ENCODE results near the gene TMEM131. TPM values are rescaled to one million over a fixed set of nuclear protein-coding genes. Genes with fewer than 3 reads are reported as not detected.

TMEM131 gene
- total and polyA plus RNA-seq, 9 donors, result 25.4 to 54.7 (median 41.6) TPM

- no peaks in the 10 kb centered on the region for H3K27me3 ChIP-seq (ENCODE audit: control insufficient read depth, insufficient read depth, low read length)
- no peaks in the 10 kb centered on the region for H3K9me3 ChIP-seq (replicated peaks; ENCODE audit: control insufficient read depth, low read depth, low read length)
- DNase-seq, result no peak
- H3K36me3 ChIP-seq (ENCODE audit: control insufficient read depth, insufficient read depth, low read length), result no peaks in the 10 kb centered on the region
- H3K27ac ChIP-seq (ENCODE audit: low read length), result no peak overlapping the region
- no peak overlapping the region for H3K4me3 ChIP-seq (ENCODE audit: low read length)
- WGBS (ENCODE audit: insufficient coverage), result 96% methylated on average over 9 of the region's 9 CpGs
- H3K4me1 ChIP-seq (ENCODE audit: control insufficient read depth, insufficient read depth, low read length), result peaks cover 18% of the 10 kb centered on the region
Observed at GRCh38 chr2:97738179-97739019, 257.3 kb downstream of the TMEM131 start.

GRCh38 chr2:97737421-97738178 lies 258.1 kb downstream of the TMEM131 start:
- Histone ChIP-seq H3K27me3 (ENCODE audit: control insufficient read depth, insufficient read depth, low read length) (no peaks in the 10 kb centered on the region), H3K4me1 (ENCODE audit: control insufficient read depth, insufficient read depth, low read length) (peaks cover 18% of the 10 kb centered on the region), H3K27ac (ENCODE audit: low read length) (no peak overlapping the region), H3K4me3 (ENCODE audit: low read length) (no peak overlapping the region), H3K9me3 (replicated peaks; ENCODE audit: control insufficient read depth, low read depth, low read length) (no peaks in the 10 kb centered on the region), H3K36me3 (ENCODE audit: control insufficient read depth, insufficient read depth, low read length) (no peaks in the 10 kb centered on the region)
- DNase-seq, result no peak
- WGBS (ENCODE audit: insufficient coverage), result 89% methylated on average over 25 of the region's 32 CpGs

- Histone ChIP-seq H3K27ac (ENCODE audit: low read length) (no peak overlapping the region), H3K4me1 (ENCODE audit: control insufficient read depth, insufficient read depth, low read length) (peaks cover 16% of the 10 kb centered on the region), H3K9me3 (replicated peaks; ENCODE audit: control insufficient read depth, low read depth, low read length) (no peaks in the 10 kb centered on the region), H3K4me3 (ENCODE audit: low read length) (no peak overlapping the region), H3K36me3 (ENCODE audit: control insufficient read depth, insufficient read depth, low read length) (no peaks in the 10 kb centered on the region), H3K27me3 (ENCODE audit: control insufficient read depth, insufficient read depth, low read length) (no peaks in the 10 kb centered on the region)
- WGBS (ENCODE audit: insufficient coverage), result 80% methylated on average over 20 of the region's 20 CpGs
- no peak for DNase-seq
Observed at GRCh38 chr2:97736608-97737330, 259.0 kb downstream of the TMEM131 start.

- Histone ChIP-seq H3K27me3 (ENCODE audit: control insufficient read depth, insufficient read depth, low read length) (no peaks in the 10 kb centered on the region), H3K4me1 (ENCODE audit: control insufficient read depth, insufficient read depth, low read length) (peaks cover 21% of the 10 kb centered on the region), H3K9me3 (replicated peaks; ENCODE audit: control insufficient read depth, low read depth, low read length) (no peaks in the 10 kb centered on the region), H3K27ac (ENCODE audit: low read length) (no peak overlapping the region), H3K36me3 (ENCODE audit: control insufficient read depth, insufficient read depth, low read length) (no peaks in the 10 kb centered on the region), H3K4me3 (ENCODE audit: low read length) (no peak overlapping the region)
- WGBS (ENCODE audit: insufficient coverage), result 91% methylated on average over 2 of the region's 4 CpGs
- DNase-seq, result no peak
Observed at GRCh38 chr2:97736185-97736584, 259.6 kb downstream of the TMEM131 start.

GRCh38 chr2:97735161-97735561 lies 260.6 kb downstream of the TMEM131 start:
- no peak overlapping the region for H3K27ac ChIP-seq (ENCODE audit: low read length)
- peaks cover 16% of the 10 kb centered on the region for H3K4me1 ChIP-seq (ENCODE audit: control insufficient read depth, insufficient read depth, low read length)
- H3K4me3 ChIP-seq (ENCODE audit: low read length), result no peak overlapping the region
- H3K27me3 ChIP-seq (ENCODE audit: control insufficient read depth, insufficient read depth, low read length), result no peaks in the 10 kb centered on the region
- H3K36me3 ChIP-seq (ENCODE audit: control insufficient read depth, insufficient read depth, low read length), result no peaks in the 10 kb centered on the region
- DNase-seq, result no peak
- peaks cover 4% of the 10 kb centered on the region for H3K9me3 ChIP-seq (replicated peaks; ENCODE audit: control insufficient read depth, low read depth, low read length)
- WGBS (ENCODE audit: insufficient coverage), result 91% methylated on average over 27 of the region's 29 CpGs

- Histone ChIP-seq H3K4me1 (ENCODE audit: control insufficient read depth, insufficient read depth, low read length) (peaks cover 16% of the 10 kb centered on the region), H3K4me3 (ENCODE audit: low read length) (no peak overlapping the region), H3K27ac (ENCODE audit: low read length) (no peak overlapping the region), H3K36me3 (ENCODE audit: control insufficient read depth, insufficient read depth, low read length) (no peaks in the 10 kb centered on the region), H3K27me3 (ENCODE audit: control insufficient read depth, insufficient read depth, low read length) (no peaks in the 10 kb centered on the region), H3K9me3 (replicated peaks; ENCODE audit: control insufficient read depth, low read depth, low read length) (peaks cover 6% of the 10 kb centered on the region)
- no peak for DNase-seq
- 85% methylated on average over 36 of the region's 44 CpGs for WGBS (ENCODE audit: insufficient coverage)
Observed at GRCh38 chr2:97734061-97735051, 261.4 kb downstream of the TMEM131 start.

GRCh38 chr2:97733341-97734035 lies 262.3 kb downstream of the TMEM131 start:
- WGBS (ENCODE audit: insufficient coverage), result 85% methylated on average over 20 of the region's 20 CpGs
- no peak for DNase-seq
- H3K27ac ChIP-seq (ENCODE audit: low read length), result no peak overlapping the region

GRCh38 chr2:97732436-97733340 lies 263.1 kb downstream of the TMEM131 start:
- Histone ChIP-seq H3K27ac (ENCODE audit: low read length) (no peak overlapping the region), H3K9me3 (replicated peaks; ENCODE audit: control insufficient read depth, low read depth, low read length) (peaks cover 6% of the 10 kb centered on the region), H3K4me1 (ENCODE audit: control insufficient read depth, insufficient read depth, low read length) (peaks cover 26% of the 10 kb centered on the region), H3K4me3 (ENCODE audit: low read length) (no peak overlapping the region), H3K27me3 (ENCODE audit: control insufficient read depth, insufficient read depth, low read length) (no peaks in the 10 kb centered on the region), H3K36me3 (ENCODE audit: control insufficient read depth, insufficient read depth, low read length) (no peaks in the 10 kb centered on the region)
- DNase-seq, result no peak
- 86% methylated on average over 20 of the region's 28 CpGs for WGBS (ENCODE audit: insufficient coverage)

More at GRCh38 chr2:97733341-97734035, 262.3 kb downstream of the TMEM131 start:
- H3K4me3 ChIP-seq (ENCODE audit: low read length), result no peak overlapping the region
- no peaks in the 10 kb centered on the region for H3K36me3 ChIP-seq (ENCODE audit: control insufficient read depth, insufficient read depth, low read length)
- peaks cover 20% of the 10 kb centered on the region for H3K4me1 ChIP-seq (ENCODE audit: control insufficient read depth, insufficient read depth, low read length)
- H3K27me3 ChIP-seq (ENCODE audit: control insufficient read depth, insufficient read depth, low read length), result no peaks in the 10 kb centered on the region
- peaks cover 6% of the 10 kb centered on the region for H3K9me3 ChIP-seq (replicated peaks; ENCODE audit: control insufficient read depth, low read depth, low read length)
